Stimulated activated CD8-positive, alpha-beta memory T cell treated with anti-CD3 and anti-CD28 coated beads, Interleukin-4, amount 100 ng/mL, for 1 hour (primary cell): ENCODE results near the gene BIN1.

Experiments
- DNase-seq, 2 donors: peaks; one replicate each; pipeline ENCODE4 v3.0.0-alpha.2; 2020; ENCODE audit warnings: low read depth in 2 of 2, low spot score in 1 of 2

The BIN1 gene

DNA sequence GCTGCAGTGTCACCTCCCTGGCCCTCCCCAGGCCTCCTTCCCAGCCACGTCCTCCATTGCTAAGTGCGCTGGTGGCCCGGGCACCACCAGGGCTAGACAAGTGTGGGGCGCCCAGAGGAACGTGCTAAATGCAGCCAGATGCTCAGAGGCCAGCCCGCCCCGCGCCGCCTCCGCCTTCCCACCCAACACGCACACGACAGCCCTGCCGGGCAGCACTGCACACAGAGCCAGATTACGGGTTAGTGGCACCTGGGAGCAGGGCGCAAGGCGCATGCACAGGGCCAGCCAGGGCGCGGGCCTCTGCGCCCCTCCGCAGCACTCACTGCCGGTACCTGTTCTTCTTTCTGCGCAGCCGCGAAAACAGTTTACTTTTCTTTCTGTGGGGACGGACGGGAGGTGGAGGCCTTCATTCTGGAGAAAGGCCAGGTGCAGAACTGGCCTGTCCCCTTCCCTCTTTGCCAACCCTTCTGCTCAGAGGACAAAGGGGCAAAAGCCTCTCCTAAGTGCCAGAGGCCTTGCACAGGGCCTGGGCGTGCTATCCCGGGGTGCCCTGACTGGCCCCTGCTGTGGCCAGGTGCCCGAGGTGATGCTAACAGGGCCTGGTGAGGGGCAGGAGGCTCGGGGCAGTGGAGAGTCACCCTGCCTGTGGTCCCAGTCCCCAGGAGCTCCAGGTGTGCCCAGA lies 46.5 kb downstream of the BIN1 start:
- no peak for DNase-seq

DNA sequence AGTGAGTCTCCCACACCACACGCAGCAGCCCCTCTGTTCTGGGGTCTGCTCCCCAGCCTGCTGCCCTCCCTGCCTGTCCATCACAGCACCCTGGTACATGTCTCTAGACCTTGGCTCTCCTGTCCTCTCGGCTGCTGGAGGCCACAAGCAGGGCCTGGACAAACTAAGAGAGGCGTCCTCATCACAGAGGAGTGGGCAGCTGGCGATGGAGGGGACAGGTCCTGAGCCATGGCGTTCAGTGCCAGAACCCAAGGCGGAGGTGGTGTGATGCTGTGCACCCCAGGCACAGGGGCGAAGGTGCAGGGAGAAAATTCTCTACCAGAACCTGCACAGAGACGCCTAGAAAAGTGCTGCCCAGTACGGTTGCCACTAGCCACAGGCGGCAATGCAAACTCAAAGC lies 47.4 kb downstream of the BIN1 start:
- DNase-seq: no peak

DNA sequence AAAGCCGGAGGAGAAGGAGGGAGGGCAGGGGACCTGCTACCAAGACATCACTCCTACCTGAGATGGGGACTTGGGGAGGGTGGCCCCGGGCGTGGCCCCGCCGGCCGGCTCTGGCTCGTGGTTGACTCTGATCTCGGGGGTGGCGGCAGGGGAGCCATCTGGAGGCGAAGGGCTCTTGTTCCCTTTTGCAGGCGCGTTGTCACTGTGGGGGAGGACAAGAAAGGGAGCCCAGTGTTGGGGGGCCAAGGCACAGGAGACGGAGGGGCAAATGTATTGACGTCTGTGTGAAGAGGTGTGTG lies 48.1 kb downstream of the BIN1 start:
- no peak for DNase-seq

DNA sequence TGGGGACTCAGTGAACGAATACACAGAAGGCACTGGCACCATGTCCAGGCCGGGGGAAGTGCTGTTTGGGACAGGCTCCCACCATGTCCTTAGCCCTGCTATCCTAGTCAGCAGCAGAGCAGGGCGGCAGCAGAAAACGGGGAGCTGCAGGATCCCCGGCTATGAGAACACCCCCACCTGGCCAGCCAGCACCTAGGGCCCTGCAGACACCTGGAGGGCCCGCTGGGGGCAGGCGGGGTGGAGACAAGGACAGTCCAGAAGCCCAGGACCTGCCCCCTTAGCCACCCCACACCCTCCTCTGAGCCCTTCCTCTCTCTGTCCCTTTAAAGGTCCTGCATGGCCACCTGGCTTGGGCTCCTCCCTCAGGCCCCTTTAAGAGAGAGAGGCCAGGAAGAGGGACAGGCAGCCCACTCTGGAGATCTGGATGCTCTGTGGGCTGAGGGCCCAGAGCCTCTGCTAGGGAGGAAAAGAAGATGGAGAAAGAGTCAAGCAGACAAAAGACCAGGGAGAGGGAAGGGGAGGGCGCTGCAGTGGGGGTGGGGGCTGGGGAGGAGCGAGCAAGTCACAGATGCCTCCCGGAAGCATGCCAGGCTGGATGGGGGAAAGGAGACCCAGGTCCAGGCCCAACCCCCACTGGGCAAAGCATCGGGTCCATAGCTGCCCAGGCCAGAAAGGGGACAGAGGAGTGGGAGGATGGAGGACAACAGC lies 48.6 kb downstream of the BIN1 start:
- no peak for DNase-seq

DNA sequence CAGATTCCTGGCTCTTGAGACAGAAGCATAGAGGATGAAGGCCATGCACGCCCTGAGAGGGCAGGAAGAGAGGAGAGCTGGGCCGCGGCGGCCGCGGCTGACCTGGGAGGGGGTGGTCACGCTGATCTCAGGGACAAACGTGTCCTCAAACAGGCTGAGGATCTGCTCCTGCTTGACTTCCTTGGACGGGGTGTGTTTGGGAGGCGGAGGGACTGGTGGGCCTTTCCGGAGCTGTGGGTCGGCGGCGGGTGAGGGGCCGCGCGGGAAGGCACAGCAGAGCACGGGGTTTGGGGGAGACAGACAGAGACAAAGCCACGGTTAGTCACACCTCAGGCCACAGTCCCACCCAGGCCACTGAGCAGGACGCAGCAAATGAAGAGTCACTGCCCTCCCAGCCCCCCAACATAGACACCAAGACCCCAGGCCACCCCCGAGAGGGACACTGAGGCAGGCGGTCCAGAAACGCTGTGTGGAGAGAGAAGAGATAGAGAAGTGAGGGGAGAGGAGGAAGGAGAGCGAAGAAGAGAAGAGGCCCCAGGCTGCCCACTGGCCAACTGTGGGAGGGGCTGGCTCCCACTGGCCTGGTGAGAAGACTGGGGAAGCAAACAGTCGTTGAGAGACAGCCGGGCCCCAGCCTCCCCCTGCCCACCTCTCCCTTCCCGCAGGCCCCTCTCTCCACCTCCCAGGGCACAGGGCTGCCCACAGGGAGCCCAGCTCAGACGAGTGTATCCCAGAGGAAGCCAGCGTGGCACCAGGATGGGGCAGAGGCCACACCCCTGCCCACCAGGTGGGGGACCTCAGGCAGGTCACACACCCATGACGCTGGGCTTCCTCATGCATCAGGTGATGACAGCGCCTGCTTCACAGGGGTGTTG lies 49.3 kb downstream of the BIN1 start:
- DNase-seq: no peak

DNA sequence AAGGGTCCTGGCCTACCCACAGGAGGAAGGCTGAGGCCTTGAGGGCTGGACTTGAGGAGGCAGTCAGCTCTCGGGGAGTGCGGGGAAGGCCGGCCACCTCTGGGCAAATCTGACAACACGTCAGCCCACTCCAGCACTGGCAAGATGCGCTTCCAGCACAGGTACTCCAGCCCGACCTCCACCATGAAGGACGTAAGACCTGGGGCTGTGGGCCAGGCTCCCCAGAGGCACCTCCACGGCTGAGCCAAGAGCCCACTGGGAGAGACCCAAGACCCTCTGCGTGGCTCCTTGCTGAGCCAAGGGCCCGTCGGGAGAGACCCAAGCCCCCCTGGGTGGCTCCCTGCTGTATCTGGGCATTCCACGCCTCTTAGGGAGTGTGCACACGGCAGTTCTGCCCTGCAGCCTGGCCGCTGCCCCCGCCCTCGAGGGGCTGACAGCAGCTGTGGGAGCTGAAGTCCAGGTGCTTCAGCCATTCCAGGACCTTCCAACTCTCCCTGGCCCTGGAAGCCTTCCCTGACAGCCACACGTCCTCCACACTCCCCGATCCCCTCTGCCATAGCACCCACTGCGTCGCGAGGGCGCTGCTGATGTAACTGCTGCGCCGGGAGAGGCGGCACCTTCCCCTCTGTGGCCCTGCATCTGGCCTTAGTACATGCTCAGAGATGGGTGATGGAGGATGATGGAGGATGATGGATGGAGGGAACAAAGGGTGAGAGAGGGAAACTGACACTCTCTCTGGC lies 50.2 kb downstream of the BIN1 start:
- no peak for DNase-seq

DNA sequence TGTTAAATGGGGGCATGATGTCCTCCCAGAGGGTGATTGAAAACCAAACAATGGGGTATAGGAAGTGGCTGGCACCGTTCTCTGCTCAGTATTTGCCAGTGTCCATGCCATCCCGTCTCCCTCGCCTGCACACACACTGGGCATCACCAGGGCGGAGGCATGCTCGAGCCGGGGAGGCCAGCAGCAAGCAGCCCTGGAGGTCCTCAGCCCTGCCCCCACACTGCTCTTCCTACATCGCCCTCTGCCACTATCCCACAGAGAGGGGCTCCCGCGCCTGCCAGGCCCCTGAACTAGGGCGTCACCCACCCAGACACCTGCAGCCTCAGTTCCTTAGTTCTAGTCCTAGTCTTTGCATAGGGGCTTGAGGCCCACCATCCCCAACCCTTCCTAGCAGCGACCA lies 50.9 kb downstream of the BIN1 start:
- DNase-seq: no peak

DNA sequence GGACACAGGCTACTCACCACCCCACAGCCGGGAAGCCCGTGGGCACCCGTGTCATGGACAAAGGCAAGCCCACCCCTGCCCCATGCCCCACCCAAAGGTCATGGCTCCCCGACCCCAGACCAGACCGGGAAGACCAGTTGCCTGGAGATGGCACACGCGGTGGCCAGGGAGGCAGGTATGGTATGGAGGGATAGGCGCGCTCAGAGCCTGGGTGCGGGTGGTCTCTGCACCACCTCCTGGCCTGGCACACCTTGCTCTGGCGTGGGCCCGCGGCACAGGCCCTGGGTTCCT lies 51.2 kb downstream of the BIN1 start:
- DNase-seq: no peak

DNA sequence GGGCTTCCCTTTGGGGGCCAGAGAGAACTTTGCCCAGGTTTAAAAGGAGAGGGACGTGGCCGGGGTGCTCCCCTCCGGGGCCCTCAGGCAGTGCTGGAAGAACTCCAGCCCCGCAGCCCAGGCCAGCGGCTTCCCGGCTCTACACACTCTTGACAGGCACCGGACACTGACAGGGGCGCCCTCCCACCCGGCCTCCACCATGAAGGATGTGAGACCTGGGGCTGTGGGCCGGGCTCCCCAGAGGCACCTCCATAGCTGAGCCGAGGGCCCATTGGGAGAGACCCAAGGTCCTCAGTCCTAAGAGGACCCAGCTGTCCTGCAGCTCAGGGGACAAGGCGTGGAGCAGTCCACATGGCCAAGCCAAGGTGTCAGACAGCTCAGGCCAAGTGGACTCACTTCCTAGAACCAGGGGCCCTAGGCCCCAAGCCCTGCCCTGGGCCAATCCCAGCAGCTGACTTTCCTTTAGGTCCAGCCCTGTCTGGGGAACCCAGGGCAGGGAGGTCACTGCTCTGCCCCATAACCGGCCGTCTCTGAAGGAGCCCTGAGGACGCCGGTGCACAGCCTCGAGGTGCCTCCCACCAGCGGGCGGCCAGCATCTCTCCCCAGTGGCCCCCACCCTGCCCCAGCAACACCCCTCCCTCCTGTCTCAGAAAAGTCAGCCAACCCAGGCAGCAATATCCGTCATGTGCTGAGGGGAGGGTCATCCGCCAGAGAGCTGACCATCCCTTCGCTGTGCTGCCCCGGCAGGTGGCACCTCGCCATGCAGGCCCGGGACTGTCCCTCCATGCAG lies 51.8 kb downstream of the BIN1 start:
- DNase-seq: no peak

DNA sequence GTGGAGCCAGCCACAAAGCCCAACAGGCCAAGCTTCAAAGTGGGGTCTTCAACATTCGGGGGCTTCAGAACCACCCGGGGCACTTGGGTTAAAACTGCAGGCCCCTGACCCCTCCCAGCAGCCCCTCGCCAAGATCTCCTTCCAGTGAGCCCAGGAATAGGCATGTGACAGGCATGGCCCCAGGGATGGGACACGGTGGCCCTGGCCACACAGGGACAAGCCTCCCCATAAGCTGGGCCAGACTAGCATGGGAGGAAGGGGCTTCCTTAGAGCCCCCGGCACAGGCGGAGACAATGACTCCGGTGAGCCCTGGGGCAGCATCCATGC lies 52.4 kb downstream of the BIN1 start:
- no peak for DNase-seq

DNA sequence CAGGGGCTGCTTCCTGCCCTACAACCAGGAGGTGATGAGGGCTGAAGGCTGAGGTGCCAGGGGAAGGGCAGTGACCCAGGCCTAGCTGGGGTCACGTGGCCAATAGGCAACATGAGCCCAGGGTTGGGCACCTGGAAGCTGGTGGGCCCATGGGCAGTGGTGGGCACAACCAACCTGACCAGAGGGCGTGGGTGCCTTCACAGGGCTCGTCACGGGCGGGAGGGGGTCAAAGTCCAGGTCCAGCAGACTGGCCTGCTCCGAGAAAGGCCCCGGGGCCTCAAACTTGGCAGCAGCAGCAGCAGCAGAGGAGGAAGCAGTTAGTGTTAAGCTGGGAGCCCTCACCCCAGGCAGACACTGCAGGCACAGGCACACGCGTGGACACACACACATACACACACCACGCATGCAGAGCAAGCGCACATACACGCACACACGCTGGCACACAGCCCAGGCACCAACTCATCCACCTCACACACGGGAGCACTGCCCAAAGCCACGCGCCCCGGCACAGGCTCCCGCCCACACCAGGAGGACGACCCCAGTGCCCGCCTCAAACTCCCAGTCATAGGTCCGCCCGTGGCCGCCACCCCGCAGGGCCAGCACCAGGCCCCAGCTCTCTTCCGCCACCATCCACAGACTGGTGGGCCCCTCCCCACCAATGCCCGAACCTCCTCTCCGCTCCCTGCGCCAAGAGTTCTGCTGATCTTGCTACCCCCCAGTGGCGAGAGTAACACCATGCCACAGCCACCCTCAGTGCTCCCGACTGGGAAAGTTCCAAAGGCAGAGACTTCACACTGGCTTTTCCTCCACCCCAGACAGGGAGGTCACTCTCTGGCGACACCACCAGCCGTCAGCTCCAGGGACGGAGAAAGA lies 53.0 kb downstream of the BIN1 start:
- no peak for DNase-seq

DNA sequence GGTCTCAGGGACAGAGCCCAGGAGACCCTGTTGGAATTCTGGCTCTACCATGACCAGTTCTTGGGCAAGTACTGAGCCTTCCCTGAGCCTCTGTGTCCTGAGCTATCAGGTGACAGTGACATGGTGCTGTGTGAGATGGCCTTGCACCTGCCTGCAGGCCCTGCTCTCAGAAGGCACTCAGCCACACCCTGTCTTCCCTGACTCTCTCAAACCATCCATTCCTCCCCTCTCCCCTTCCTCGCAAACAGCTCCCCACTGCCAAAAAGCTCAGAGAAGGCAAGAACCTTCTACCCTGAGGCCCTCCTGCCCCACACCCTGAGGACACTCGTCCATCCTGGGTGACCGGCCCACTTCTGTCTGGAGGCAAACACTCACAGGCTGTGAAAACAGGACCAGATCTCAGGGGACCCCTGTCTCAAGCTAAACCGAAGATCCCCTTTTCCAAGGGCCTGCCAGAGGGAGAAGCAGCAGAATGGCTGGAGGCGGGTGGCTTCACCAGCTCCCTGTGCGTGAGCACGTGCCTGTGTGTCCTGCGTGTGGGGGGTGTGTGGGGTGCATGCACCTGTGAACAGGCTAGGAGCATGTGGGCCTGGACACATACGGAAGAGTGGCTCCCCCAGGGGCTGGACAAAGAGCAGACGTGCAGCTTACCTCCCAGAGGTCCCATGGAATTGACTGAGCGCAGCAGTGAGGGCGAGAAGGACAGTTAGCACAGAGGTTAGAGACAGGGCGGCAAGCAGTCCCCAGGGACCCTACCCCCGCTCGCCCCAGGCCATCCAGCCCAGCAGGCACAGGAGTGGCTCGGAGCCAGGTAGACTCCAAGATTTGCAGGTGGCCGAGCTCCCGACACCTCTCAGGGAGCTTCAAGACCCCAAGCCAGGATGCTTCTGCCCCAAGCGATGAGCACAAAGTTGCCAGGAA lies 53.9 kb downstream of the BIN1 start:
- DNase-seq: no peak

DNA sequence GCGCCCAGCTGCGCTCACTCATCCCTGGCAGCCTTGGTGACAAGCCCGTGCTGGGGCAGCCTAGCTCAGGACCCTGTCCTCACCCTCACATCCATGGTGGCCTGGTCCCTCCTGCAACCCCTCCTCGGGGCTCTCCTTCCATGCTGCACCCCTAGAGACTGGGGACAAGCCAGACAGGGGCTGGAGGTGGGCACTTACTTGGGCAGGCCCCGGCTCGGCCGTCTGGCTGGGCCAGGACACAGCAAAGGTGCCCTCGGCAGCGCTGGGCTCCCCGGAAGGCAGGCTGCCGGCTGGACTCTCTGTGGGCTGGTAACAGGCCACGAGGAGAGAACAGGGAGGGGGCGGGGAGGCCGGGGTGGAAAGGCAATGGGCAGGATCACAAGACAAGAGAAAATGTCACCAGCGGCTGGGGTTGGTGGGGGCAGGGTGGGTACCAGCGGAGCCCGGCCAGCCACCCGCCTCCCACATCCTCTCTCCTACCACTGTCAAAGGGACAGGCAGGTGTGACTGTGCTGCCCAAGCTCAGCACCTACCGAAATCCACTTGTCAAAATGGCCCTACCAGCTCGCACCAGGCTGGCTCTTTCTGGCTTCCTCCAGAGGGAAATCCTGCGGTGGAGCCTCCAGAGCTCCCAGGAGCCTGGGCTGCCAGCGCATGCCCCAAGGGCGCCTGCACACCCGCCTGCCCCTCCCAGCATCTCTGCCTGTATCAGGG lies 54.7 kb downstream of the BIN1 start:
- DNase-seq: no peak

DNA sequence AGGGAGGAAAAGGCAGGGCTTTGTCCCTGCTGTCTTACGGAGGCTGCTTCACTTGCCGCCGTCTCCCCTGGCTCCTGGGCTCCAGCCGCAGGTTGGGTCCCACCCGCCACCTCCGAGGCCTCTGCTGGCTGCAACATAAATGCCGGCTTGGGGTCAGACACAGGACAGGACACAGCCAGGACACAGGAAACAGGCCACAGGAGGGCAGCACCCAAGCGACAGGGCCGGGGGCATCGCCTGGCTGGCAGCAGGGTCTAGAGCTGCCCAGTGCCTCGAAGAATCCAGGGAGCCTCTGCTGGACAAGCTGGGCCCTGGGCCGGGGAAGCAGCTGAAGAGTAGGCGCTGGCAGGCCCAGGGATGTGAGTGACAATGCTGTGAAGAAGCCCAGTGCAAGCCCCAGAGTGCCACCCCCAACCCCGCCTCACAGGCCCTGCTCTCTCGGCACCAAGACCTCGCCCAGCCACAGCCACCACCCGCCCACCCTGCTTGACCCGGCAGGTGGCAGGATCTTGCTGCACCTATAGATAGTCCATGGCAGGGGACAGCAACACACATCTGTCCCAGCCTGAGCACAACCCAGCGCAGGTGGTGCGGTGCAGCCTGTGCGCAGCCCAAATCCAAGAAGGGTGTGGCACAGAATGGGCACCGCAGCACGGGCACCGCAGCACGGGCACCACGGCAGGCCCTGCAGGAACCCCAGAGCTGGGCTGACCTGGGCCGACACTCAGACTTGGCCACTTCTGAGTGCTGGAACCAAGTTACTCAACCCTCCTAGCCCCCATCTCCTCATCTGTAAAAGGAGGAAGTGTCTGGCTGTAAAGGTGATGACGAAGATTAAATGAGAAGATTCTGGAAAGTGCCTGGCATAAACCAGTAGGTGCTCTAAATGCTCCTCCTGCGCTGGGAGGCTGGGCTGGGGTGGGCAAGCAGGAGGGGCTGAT lies 55.6 kb downstream of the BIN1 start:
- no peak for DNase-seq

DNA sequence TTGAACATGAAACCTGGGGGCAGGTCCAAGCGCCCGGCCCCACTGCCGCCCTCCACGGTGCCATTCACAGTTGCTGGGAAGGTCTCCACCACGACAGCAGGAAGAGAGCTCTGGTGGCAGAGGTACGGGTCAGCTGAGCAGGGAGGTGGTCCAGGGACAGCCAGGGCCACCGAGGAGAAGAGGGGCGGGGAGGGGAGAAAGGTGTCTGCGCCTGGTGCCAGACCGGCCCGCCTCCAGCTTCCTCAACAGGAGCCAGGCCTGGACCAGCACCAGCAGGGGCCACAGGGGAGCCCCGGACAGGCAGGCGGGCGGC lies 56.2 kb downstream of the BIN1 start:
- no peak for DNase-seq

DNA sequence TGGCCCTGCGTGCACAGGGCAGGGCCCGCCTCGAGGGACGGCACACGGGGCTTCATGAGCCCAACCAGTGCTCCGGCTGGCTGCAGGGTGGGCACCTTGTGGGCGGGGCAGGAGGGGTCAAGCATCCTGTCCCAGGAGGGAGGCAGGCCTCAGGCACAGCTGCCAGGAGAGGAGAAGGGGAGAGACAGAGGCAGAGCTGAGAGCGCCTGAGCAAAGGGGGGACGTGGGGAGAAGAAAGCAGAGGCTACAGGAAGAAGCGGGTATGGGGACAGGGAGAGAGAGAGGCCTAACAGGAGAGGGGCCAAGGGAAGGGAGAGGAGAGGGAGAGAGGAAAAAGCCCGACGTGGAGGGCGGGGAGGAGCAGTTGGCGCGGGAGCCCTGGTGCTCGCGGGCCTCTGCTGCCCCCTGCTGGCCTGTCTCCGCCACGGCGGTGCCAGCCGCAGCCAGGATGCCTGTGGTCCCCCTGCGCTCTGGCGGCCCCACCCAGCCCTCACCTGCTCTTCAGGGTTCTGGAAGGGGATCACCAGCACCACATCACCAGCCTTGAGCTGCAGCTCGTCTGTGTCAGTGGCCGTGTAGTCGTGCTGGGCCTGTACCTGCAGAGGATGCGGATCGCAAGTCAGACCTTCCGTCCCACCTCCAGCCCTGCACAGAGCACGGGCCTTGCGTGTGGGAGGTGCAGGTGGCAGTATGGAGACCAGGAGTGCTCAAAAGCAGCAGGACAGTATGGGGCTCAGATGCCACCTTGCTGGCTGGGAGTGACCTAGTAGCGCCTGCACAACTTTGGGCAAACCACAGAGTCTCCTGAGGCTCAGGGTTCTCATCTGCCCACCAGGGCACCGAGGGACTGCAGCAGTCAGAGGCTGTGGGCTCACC lies 56.8 kb downstream of the BIN1 start:
- DNase-seq: peak; percentile 26 to 31
